Coronary artery (tissue), 2 donors: ENCODE data around the gene PROK1.
"Not testable (repeated sequence)": the region's sequence is repeated elsewhere in the genome, so short reads cannot be mapped to it uniquely, and the experiment has no call there.

Source experiments
- DNase-seq: peaks from one replicate; pipeline ENCODE4 v3.0.0-alpha.2; 2017; ENCODE audit warnings: low spot score
- H3K27ac ChIP-seq, 2 donors: fragments of 200-600 bp; sonication (generic); one replicate each; pipeline ENCODE4 v1.5.1; 2016 to 2019
- H3K4me3 ChIP-seq: fragments of 200-600 bp; sonication (generic); 2 replicates; pipeline ENCODE4 v1.5.1; 2016; ENCODE audit warnings: mild to moderate bottlenecking, moderate library complexity
- CTCF ChIP-seq: fragments of 200-600 bp; sonication (generic); IDR thresholded peaks from one replicate; pipeline ENCODE4 v1.5.1; 2019; ENCODE audit warnings: antibody characterized with exemption

PROK1 gene

GRCh38 chr1:110411173-110411735, 39.7 kb upstream of the PROK1 start:
- Histone ChIP-seq H3K27ac (no peak overlapping the region), H3K4me3 (no peak overlapping the region)
- no peak for TF ChIP-seq CTCF
- no peak for DNase-seq

GRCh38 chr1:110412576-110412975, 38.4 kb upstream of the PROK1 start:
- Histone ChIP-seq H3K27ac (no peak overlapping the region), H3K4me3 (no peak overlapping the region)
- no peak for DNase-seq
- no peak for TF ChIP-seq CTCF

GRCh38 chr1:110413045-110413444, 37.9 kb upstream of the PROK1 start:
- not testable (repeated sequence) for H3K4me3 ChIP-seq, DNase-seq, H3K27ac ChIP-seq

GRCh38 chr1:110418729-110419128, 32.2 kb upstream of the PROK1 start:
- Histone ChIP-seq H3K27ac (no peak overlapping the region), H3K4me3 (no peak overlapping the region)
- no peak for DNase-seq
- no peak for TF ChIP-seq CTCF

- no peak for DNase-seq
Measured at GRCh38 chr1:110420023-110420662, 30.8 kb upstream of the PROK1 start.

GRCh38 chr1:110420874-110421793, 29.8 kb upstream of the PROK1 start:
- TF ChIP-seq CTCF: no peak
- peak overlapping the region in 1 of 2 donors; percentile 58 for H3K27ac ChIP-seq
- H3K4me3 ChIP-seq: no peak overlapping the region
- DNase-seq: no peak

More at GRCh38 chr1:110420023-110420662, 30.8 kb upstream of the PROK1 start:
- TF ChIP-seq CTCF: no peak
- Histone ChIP-seq H3K4me3 (no peak overlapping the region), H3K27ac (peak overlapping the region in 1 of 2 donors; percentile 58)
